Glutamatergic neuron (in vitro differentiated cells): ENCODE measurements around the gene OR5C1. TPM values are rescaled to one million over a fixed set of nuclear protein-coding genes. Genes with fewer than 3 reads are reported as not detected.

Experiments used
- DNase-seq: peaks from one replicate; pipeline ENCODE4 v3.0.0; 2022
- H3K27ac Mint-ChIP-seq: one replicate; pipeline ENCODE4 v1.8.0; 2020; ENCODE audit warnings: mild to moderate bottlenecking, mixed read lengths, inconsistent platforms; ENCODE audit not compliant: unreplicated experiment
- H3K27me3 Mint-ChIP-seq: one replicate; pipeline ENCODE4 v1.8.0; 2020; ENCODE audit warnings: mild to moderate bottlenecking, moderate library complexity, mixed read lengths, inconsistent platforms; ENCODE audit not compliant: unreplicated experiment
- H3K36me3 Mint-ChIP-seq: one replicate; pipeline ENCODE4 v1.8.0; 2020; ENCODE audit warnings: mild to moderate bottlenecking, mixed read lengths, inconsistent platforms; ENCODE audit not compliant: unreplicated experiment
- H3K4me1 Mint-ChIP-seq: one replicate; pipeline ENCODE4 v1.8.0; 2020; ENCODE audit warnings: mild to moderate bottlenecking, low read depth, mixed read lengths, inconsistent platforms; ENCODE audit not compliant: unreplicated experiment
- H3K4me3 Mint-ChIP-seq: one replicate; pipeline ENCODE4 v1.8.0; 2020; ENCODE audit warnings: mild to moderate bottlenecking, mixed read lengths, inconsistent platforms; ENCODE audit not compliant: unreplicated experiment
- H3K9me3 Mint-ChIP-seq: one replicate; pipeline ENCODE4 v1.8.0; 2020; ENCODE audit warnings: mild to moderate bottlenecking, moderate library complexity, mixed read lengths, inconsistent platforms; ENCODE audit not compliant: unreplicated experiment
- total RNA-seq: library from RNA; stranded (reverse); fragmentation: NEBNext Ultra II Directional; extraction: Animal tissue kit (Norgen Biotek cat#: 25700); gene quantifications from one replicate; pipeline ENCODE4 v1.2.1, GENCODE V29; 2021; ENCODE audit not compliant: unreplicated experiment
- TF ChIP-seq, protein P1 (sequence below): fragments of 200-600 bp; sonication (generic); IDR thresholded peaks from one replicate; pipeline ENCODE4 v1.5.0; 2021; ENCODE audit not compliant: partially characterized antibody, unreplicated experiment

Gene OR5C1
- total RNA-seq, 1 donor from 2014 or later = not detected

DNA sequence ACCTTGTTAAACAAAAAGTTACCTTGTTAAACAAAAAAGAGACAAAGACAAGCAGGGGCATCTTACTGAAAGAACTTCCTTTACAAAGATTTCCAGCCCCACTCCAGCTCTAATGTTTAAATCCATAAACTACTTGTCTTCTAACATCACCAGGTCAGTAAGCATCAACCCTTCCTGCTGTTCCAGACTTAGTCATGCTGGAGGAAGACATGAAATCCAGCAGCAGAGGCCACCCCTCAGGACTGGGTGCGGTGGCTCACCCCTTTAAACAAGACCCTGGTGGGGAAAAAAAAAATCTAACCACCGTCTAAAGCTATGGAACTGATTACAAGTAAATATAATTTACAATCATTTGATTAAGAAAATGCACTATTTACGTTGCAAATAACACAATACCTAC, 30.6 kb downstream of the OR5C1 start:
- H3K9me3 Mint-ChIP-seq = peaks cover 3% of the 10 kb centered on the region
- H3K4me3 Mint-ChIP-seq = no peak overlapping the region
- peak overlapping the region; percentile 38 for H3K27ac Mint-ChIP-seq
- H3K4me1 Mint-ChIP-seq = peaks cover 22% of the 10 kb centered on the region
- no peaks in the 10 kb centered on the region for H3K36me3 Mint-ChIP-seq
- no peak for DNase-seq
- TF ChIP-seq, protein P1, sequence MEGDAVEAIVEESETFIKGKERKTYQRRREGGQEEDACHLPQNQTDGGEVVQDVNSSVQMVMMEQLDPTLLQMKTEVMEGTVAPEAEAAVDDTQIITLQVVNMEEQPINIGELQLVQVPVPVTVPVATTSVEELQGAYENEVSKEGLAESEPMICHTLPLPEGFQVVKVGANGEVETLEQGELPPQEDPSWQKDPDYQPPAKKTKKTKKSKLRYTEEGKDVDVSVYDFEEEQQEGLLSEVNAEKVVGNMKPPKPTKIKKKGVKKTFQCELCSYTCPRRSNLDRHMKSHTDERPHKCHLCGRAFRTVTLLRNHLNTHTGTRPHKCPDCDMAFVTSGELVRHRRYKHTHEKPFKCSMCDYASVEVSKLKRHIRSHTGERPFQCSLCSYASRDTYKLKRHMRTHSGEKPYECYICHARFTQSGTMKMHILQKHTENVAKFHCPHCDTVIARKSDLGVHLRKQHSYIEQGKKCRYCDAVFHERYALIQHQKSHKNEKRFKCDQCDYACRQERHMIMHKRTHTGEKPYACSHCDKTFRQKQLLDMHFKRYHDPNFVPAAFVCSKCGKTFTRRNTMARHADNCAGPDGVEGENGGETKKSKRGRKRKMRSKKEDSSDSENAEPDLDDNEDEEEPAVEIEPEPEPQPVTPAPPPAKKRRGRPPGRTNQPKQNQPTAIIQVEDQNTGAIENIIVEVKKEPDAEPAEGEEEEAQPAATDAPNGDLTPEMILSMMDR = no peak
- H3K27me3 Mint-ChIP-seq = peaks cover 5% of the 10 kb centered on the region

DNA sequence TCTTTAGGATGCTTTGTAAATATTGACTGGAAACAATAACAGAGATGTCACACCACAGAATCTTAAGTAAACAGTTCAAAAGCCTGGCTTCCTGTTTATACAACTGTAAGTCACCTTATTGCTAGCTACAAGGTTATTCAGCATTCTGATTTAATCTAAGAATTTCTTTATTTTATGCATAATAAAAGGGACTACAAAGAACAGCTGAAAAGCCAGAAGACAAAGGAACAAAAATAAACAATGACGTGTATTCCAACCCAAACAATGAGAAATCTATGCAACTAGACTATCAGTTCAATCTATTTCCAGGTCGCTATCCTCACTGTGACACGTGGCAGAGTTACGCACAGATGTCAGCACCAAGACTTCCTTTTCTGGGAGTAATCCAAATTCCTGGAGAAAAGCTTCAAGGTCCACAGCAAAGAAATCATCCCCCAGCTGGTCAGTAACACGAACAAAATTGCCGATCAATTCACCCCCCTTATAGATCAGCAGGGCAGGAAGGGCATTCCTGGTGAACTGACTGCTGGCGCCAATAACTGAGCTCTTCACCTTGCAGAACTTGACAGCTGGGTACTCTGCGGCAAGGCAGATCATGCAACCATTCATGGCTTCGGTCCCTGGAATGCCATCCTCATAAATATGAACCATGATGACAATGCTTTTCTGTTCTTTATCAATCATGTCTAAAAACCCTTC, 31.2 kb downstream of the OR5C1 start:
- Mint-ChIP-seq H3K9me3 (peaks cover 3% of the 10 kb centered on the region), H3K27me3 (peaks cover 5% of the 10 kb centered on the region), H3K27ac (peak overlapping the region; percentile 60), H3K36me3 (no peaks in the 10 kb centered on the region), H3K4me3 (no peak overlapping the region), H3K4me1 (peaks cover 17% of the 10 kb centered on the region)
- TF ChIP-seq, protein P1 = no peak
- DNase-seq = no peak

DNA sequence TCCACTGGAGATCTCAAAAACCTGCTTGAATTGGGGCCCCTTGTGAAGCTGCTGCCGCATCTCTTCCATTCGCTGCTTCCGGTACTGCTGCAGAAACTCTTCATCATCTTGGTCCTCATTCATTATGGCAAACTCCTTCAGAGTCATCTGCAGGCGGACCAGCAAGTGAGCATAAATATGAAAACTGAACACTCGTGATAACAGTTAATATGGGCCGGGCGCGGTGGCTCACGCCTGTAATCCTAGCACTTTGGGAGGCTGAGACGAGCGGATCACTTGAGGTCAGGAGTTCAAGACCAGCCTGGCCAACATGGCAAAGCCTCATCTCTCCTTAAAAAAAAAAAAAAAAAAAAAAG, 31.7 kb downstream of the OR5C1 start:
- Mint-ChIP-seq H3K4me1 (peaks cover 17% of the 10 kb centered on the region), H3K27me3 (peaks cover 5% of the 10 kb centered on the region), H3K27ac (peak overlapping the region; percentile 60), H3K4me3 (no peak overlapping the region), H3K36me3 (no peaks in the 10 kb centered on the region), H3K9me3 (peaks cover 3% of the 10 kb centered on the region)
- DNase-seq = no peak
- TF ChIP-seq, protein P1 = no peak

DNA sequence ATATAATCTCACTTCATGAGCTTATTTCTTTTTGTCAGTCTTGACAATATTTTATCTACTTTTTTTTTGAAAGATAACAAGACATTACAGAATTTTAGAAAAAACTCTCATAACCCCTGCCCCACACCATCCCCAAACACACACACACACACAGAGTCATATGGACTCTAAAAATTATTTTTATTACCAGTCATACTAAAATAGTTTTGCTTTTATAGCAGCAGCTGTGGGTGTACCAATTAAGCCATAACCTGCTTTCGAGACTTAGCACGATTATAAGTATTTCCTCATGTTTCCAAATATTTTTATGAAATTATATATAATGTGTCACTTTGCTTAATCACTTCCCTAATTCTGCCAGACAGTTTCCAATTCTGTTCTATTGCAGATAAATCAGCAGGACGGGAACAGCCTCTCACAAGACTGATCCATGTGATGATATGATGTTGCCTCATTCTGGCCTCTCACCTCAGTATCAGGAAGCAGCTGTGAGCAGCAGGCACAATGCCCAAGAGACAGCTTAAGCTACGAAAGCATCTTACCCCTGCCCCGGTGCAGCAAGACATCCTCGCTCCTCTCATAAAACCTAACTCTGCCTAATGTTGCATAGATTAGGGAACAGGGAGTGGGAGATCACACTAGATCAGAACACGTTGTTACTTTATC, 32.7 kb downstream of the OR5C1 start:
- peak; percentile 62 for DNase-seq
- H3K27ac Mint-ChIP-seq = peak overlapping the region; percentile 57
- H3K27me3 Mint-ChIP-seq = peaks cover 5% of the 10 kb centered on the region
- peak overlapping the region; percentile 47 for H3K4me3 Mint-ChIP-seq
- H3K36me3 Mint-ChIP-seq = no peaks in the 10 kb centered on the region
- peaks cover 17% of the 10 kb centered on the region for H3K4me1 Mint-ChIP-seq
- TF ChIP-seq, protein P1 = no peak
- peaks cover 3% of the 10 kb centered on the region for H3K9me3 Mint-ChIP-seq

DNA sequence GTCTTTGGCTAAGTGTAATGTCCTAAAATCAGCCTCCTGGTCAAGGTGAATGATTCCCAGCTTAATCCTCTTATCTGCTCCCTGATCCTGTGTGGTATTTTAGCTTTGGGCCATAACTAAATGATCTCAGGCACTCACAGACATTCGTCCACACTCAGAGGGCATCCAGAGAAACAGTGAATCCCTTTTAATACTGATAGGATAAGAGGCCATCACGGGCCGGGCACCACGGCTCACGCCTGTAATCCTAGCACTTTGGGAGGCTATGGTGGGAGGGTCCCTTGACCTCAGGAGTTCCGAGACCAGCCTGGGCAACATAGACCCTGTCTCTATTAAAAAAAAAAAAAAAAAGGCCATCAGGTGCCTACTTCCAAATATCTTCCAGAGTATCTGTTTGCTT, 33.3 kb downstream of the OR5C1 start:
- DNase-seq = no peak
- TF ChIP-seq, protein P1 = no peak
- peaks cover 3% of the 10 kb centered on the region for H3K9me3 Mint-ChIP-seq
- no peaks in the 10 kb centered on the region for H3K36me3 Mint-ChIP-seq
- peaks cover 5% of the 10 kb centered on the region for H3K27me3 Mint-ChIP-seq
- peak overlapping the region; percentile 47 for H3K4me3 Mint-ChIP-seq
- peaks cover 21% of the 10 kb centered on the region for H3K4me1 Mint-ChIP-seq
- peak overlapping the region; percentile 57 for H3K27ac Mint-ChIP-seq
